NCI-H1092 (cell line): ENCODE results near the gene ARL17B.
"Not testable (repeated sequence)": the region's sequence is repeated elsewhere in the genome, so short reads cannot be mapped to it uniquely, and the experiment has no call there.

Experiments used
- DNase-seq: peaks from one replicate; lab custom pipeline; 2025; lab: John Stamatoyannopoulos, UW

The ARL17B gene

DNA sequence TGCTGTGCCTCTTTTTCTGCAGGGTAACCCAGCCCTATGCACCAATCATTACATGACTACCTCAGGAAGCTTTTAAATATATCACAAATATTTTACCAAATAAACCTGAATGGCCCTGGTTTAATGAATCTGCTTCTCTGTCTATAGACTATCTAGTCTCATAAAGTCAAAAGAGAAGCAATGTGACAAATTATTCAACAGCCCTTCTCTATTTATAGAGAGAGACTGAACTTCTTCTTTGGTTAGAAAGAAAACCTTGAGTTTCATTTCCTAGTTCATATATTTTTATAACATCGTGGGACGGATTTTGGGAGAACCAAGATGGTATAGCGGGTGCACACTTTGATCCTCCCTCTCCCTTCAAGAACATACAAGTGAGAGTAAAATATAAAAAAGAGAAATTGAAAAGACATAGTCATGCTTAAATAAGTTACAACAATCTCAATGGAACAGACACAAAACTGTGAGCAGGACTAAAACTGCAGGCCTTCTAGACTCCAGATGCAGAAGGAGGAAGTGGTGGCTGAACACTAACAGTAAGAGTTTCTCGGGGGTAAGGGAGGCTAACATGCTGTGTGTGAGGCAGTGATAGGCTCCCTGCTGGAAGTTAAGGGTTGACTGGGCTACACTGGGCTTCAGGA lies 70.5 kb downstream of the ARL17B start:
- DNase-seq: not testable (repeated sequence)

DNA sequence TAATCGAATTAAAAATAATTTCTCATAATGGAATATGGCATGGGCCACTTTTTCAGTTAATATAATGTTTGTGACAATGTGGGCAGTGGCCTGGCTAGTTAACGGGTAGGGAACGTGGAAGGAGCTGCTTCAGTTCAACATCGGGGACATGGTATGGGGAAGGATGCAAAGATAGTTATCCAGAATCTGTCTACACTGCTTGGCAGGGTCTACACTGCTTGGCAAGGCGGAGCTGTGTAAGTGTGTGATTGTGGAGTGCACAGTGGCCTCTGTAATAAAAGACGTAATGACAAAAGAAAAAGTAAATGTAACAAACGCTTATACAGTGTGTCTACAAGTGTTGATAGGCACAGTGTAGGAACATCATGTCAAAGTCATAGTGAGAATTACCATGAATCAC lies 74.0 kb downstream of the ARL17B start:
- not testable (repeated sequence) for DNase-seq

- DNase-seq: peak; percentile 46
These were observed 74.8 kb downstream of the ARL17B start for GRCh38 chr17:46286764-46287221.

DNA sequence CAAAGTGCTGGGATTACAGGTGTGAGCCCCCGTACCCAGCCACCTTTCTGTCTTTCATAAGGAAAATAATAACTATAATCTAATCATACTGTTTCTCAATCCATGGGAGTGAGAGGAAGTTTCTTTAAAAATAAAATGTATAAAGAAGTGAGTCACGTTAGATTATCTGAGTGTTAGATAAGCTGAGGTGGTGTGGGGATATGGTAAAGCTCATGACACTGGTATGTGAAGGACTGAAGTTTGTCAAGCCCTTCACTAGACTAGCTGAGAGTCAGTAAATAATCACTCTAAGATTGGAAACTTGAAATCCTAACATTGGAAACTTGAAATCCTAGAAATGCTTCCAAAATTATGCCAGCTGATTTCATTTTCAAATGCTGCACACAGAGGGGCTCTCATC lies 76.1 kb downstream of the ARL17B start:
- DNase-seq: not testable (repeated sequence)

- not testable (repeated sequence) for DNase-seq
These were observed 77.1 kb downstream of the ARL17B start for GRCh38 chr17:46284467-46284866.

GRCh38 chr17:46282635-46283034 lies 78.9 kb downstream of the ARL17B start:
- not testable (repeated sequence) for DNase-seq

DNA sequence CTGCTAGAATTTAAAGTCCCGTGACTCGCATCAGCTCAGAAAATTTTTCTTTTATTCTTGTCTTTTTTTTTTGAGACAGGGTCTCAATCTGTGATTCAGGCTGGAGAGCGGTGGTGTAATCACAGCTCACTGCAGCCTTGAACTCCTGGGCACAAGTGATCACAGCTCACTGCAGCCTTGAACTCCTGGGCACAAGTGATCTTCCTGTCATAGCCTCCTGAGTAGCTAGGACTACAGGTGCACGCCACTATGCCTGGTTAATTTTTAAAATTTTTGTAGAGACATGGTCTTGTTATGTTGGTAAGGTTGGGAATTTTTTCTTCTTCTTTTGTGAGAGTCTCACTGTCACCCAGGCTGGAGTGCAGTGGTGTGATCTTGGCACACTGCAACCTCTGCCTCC lies 80.2 kb downstream of the ARL17B start:
- DNase-seq: not testable (repeated sequence)

- not testable (repeated sequence) for DNase-seq
These were observed 84.7 kb downstream of the ARL17B start for GRCh38 chr17:46276728-46277479.

GRCh38 chr17:46274238-46274637 lies 87.3 kb downstream of the ARL17B start:
- DNase-seq: no peak

- DNase-seq: no peak
These were observed 87.9 kb downstream of the ARL17B start for GRCh38 chr17:46273541-46274236.

DNA sequence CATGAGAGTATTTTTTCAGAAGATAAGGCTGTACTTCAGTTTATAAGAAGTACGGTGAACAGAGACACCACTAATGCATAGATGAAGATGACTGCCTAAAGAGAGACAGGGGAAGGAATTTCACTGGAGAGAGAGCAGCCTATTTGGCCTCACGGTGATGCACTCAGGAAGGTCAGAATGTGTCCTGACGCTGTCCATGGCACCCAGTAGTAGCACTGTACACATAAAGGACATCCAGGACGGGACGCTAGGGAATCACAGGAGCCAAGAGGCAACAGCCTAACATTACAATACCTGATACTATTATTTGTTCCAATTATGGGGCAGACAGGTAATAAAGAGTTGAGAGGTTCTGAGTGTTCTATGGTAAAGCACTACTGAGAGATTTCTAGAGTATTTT lies 91.5 kb downstream of the ARL17B start:
- DNase-seq: peak; percentile 17

- DNase-seq: peak; percentile 85
These were observed 94.7 kb downstream of the ARL17B start for GRCh38 chr17:46266656-46267544.

GRCh38 chr17:46266063-46266655 lies 95.4 kb downstream of the ARL17B start:
- DNase-seq: not testable (repeated sequence)

GRCh38 chr17:46264456-46265198 lies 96.9 kb downstream of the ARL17B start:
- DNase-seq: no peak

DNA sequence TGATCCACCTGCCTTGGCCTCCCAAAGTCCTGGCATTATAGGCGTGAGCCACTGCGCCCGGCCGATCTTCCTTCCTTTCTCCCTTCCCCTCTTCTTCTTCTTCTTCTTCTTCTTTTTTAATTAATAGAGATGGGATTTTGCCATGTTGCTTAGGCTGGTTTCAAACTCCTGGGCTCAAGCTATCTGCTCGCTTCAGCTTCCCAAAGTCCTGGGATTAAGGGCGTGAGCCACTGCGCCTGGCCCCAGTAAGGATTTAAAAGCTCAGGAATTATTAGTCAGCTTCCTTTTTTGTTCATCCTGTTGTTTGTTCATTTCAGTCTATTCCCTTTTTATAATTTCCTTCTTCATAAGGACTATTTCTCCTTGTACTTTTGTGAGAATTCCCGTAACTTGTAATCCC lies 99.3 kb downstream of the ARL17B start:
- DNase-seq: no peak

DNA sequence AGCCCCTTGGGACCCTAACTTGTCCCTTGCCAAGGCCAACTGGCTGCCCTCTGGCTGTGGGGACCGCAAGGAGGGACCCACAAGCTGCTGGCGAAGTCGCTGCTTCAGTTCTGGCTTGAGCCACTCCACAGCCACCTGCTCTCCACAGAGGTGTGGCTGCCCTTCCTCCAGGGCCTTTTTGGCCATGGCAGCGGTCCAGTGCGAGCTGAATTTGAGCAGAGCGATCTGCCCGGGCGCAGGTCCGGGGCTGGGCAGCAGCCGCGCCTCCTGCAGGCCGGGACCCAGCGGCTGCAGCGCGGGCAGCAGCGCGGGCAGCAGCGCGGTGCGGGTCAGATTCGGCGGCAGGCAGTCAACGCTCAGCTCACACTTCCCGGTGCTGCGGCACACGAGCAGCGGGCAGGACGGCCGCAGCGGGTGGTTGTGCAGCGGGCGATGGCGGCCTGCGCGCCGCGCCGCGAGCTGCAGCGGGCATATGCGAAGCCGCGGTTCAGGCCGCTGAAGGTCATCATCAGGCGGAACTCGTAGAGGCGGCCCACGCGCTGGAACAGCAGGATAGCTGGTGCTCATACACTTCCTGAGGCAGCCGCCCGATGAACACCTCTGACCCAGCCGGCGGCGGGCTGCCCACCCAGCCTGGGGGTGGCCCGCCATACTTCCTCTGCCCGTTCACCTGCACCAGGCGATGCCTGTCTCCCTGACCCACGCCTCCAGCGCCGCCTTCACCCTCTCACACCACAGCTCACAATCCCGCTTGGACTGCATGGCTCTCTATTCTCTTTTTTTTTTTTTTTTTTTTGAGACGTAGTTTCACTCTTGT lies 101.5 kb downstream of the ARL17B start:
- DNase-seq: not testable (repeated sequence)

DNA sequence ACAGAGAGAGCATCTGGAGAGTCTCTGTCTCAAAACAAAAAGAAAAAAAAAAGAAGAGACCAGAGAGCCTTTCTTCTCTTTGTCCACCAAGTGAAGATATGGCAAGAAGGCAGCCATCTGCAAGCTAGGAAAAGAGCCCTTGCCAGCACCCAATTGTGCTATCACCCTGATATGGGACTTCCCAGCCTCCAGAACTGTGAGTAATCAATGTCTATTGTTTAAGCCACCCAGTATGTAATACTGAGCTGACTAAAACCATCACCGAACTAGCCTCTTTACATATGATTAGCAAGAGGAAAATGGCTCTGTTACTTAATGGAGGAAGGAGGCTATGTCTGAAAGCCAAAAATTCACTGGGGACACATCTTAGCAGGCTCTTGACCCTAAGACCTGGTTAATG lies 105.2 kb downstream of the ARL17B start:
- not testable (repeated sequence) for DNase-seq

DNA sequence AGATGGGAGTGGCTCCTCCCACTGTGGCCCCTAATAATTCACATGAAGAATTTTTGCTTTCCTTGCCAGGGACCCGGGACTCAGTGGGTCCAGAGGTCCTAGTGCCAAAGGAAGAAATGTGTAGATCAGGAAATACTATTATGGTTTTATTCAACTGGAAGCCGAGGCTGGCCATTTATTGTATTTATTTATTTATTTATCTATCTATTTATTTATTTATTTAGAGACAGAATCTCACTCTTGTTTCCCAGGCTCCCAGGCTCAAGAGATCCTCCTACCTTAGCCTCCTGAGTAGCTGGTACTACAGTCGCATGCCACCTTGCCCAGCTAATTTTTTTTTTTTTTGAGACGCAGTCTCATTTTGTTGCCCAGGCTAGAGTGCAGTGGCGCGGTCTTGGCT lies 107.4 kb downstream of the ARL17B start:
- not testable (repeated sequence) for DNase-seq

- DNase-seq: peak; percentile 19
These were observed 107.8 kb downstream of the ARL17B start for GRCh38 chr17:46253722-46254121.

GRCh38 chr17:46252804-46253203 lies 108.8 kb downstream of the ARL17B start:
- not testable (repeated sequence) for DNase-seq
